Sciatic nerve (tissue), 2 donors: Measurements from ENCODE around the gene SLC36A4. TPM values are rescaled to one million over a fixed set of nuclear protein-coding genes. Genes with fewer than 3 reads are reported as not detected.
"Not testable (repeated sequence)": the region's sequence is repeated elsewhere in the genome, so short reads cannot be mapped to it uniquely, and the experiment has no call there.

ENCODE experiments used
- ATAC-seq: fragments of 200-7000 bp; cut with Tn5 transposase; one replicate; pipeline ENCODE4 v1.9.1; 2020; ENCODE audit warnings: mild to moderate bottlenecking, moderate library complexity
- DNase-seq: peaks from one replicate; pipeline ENCODE4 v3.0.0-alpha.2; 2020; ENCODE audit warnings: low spot score
- intact Hi-C: fragments of 100-400 bp; cut with DNase I; formaldehyde crosslinking; loops from one replicate; pipeline ENCODE4 v1.14.2; 2022
- total RNA-seq: library from RNA; stranded (reverse); fragmentation: NEBNext Ultra II Directional; extraction: Animal tissue kit (Norgen Biotek cat#: 25700); gene quantifications from one replicate; pipeline ENCODE4 v1.2.1, GENCODE V29; 2021
- donor health status: DM: no; HTN: no; CAD: no.
- donor health status: DM: no; HTN: no; CAD: no.

The SLC36A4 gene
- total RNA-seq: 16.1 TPM

DNA sequence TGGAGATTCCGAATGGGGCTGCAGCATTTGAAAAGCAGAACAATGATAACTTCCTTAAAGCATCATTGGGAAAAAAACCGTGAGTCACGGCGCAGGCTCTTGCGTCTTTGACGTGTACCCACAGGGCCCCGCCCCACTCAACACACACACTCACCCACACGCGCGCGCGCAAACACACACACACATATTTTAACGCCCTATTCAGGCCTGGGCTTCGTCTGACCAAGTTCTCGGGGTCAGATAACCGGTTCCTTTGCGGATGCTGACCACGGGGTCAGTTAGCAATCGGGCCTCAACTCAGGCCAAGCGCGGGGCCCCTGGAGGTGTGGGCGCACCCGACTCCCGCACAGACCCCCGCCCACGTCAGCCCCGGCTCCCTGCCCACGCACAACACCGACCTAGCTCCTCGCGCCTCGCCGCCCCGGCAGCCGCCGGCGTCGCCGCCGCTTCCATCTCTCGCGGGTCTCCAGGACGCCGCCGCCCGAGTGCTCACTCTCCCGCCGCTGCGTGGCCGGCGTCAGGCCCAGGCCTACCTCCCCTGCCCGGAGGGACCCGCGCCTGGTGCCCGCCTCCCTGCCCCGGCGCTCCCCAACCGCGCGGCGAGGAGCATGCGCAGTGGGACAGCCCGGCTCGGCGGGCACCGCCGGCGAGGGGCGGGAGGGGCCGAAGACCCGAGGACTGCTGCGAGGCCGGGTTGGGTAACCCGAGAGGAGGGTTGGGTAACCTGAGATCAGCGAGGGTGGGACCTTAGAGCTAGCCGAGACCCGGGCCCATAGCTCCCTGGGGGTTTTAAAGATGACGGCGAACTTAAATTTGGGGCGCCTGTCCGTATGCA lies at the start of gene SLC36A4:
TSS of gene SLC36A4 (minus strand) at position 612 of the 835 bp plus-strand sequence. CDS start at position 453, 159 bp downstream.
- intact Hi-C loops: no loop called here
- peak; percentile 93 for DNase-seq
- ATAC-seq: peak; percentile 98

DNA sequence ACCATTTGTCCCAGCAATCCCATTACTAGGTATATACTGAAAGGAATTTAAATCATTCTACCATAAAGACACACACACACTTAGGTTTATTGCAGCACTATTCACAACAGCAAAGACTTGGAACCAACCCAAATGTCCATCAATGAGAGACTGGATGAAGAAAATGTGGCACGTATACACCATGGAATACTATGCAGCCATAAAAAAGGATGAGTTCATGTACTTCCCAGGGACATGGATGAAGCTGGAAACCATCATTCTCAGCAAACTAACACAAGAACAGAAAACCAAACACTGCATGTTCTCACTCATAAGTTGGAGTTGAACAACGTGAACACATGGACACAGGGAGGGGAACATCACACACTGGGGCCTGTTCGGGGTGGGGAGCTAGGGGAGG lies 49.0 kb upstream of the SLC36A4 start:
- intact Hi-C loops: not testable (repeated sequence)

DNA sequence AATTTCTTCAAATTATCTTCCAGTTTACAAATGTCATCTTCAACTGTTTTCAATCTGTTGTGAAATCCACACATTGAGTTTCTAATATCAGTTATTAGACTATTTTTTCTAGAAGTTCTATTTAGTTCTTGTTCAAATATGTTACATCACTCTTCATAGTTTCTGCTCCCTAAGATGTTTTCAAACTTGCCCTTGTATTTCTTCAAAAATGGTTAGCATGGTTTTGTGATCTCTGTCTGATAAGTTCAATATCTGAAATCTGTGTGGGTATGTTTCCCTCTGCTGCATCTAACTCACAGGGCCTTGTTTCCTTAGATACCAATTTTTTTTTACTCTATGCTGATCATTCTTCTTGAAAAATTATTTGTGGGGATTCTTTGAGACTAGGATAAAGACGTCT lies 46.2 kb upstream of the SLC36A4 start:
- intact Hi-C loops: no loop called here
- no peak for ATAC-seq
- no peak for DNase-seq

More for the DNA sequence above, 49.0 kb upstream of the SLC36A4 start:
- DNase-seq, ATAC-seq: not testable (repeated sequence)

DNA sequence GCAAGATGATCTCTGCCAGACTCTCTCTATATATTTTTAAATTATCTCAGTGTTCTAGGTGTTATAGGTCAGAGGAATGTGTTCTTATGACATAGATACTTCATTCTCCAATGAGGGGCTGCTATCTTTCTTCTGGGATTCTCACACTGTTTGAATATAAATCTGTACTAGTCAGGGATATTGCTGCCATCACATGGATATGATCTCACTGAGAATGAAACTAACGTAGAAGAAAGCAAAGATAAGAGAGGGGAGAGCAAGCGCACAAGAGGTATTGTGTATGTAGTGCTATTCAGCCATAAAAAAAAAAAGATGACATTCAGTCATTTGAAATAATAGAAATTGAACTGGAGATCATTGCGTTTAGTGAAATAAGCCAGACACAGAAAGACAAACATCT lies 42.2 kb upstream of the SLC36A4 start:
- no peak for ATAC-seq
- intact Hi-C loops: loop anchor here (10.0 kb wide), 2 partner anchors 305 to 415 kb away; partner anchors contain the start of gene SMCO4

DNA sequence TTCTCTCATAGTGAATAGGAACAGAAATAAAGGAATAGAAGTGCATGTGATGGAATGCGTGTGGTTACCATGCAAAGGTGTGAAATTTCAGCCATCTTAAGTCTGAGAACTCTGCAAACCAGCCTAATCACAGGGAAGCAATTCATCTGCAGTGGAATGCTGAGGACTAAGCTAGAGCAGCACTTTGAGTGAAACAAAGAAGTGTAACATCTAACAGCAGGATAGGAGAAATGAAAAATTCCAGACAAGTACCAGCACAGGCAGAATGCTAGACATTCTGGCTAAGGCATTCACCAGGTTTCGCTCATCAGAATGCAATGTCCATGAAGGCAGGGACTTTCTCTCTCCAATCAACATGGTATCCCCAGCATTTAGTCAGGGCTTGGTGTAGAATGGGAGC lies 41.2 kb upstream of the SLC36A4 start:
- no peak for DNase-seq
- no peak for ATAC-seq
- intact Hi-C loops: loop anchor here (10.0 kb wide), 2 partner anchors 306 to 416 kb away; partner anchors contain the start of gene SMCO4

More for the DNA sequence above, 42.2 kb upstream of the SLC36A4 start:
- no peak for DNase-seq

DNA sequence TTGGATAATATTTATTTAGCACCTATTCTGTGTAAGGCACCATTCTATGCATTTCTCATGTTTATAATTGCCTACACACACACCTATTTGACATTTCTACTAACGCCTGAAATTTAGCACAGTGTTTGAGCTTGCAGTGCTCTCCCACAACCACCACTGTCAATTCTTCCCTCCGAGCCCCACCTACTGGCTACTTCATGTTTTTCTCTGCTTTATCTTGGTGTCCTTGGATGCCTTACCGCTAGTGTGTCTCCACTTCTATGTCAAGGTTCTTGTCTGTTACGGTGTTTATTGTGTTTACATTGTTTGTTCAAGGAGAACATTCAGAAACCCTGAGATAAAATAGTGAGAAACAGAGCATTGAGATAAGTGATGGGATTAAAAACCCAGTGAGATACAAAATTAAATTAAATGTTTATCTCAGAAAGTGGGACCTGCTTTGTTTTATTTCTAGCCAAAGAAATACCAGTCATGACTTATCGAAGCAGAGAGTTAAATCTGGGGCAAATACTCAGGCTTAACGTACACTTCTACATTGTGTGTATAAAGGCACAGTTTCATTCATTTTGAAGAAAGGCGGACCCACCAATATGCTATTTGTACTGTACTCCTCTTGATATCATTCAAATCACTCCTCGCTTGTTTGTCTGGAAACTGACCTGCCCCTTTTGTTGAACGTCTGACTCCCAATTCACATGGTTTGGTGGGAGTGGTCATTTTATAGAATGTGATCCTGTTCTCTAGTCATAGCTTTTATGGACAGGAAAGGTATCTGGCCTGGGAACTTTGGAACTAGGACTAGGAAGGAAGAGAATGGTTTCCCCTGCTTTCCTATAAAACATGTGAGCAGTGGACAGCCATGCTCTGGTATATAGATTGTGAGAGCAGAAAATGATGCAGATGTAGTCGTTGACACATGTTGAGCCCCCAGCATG lies 39.2 kb upstream of the SLC36A4 start:
- ATAC-seq (peak; percentile 51), DNase-seq (no peak)
- intact Hi-C loops: loop anchor here (10.0 kb wide), 2 partner anchors 308 to 418 kb away; partner anchors contain the start of gene SMCO4

DNA sequence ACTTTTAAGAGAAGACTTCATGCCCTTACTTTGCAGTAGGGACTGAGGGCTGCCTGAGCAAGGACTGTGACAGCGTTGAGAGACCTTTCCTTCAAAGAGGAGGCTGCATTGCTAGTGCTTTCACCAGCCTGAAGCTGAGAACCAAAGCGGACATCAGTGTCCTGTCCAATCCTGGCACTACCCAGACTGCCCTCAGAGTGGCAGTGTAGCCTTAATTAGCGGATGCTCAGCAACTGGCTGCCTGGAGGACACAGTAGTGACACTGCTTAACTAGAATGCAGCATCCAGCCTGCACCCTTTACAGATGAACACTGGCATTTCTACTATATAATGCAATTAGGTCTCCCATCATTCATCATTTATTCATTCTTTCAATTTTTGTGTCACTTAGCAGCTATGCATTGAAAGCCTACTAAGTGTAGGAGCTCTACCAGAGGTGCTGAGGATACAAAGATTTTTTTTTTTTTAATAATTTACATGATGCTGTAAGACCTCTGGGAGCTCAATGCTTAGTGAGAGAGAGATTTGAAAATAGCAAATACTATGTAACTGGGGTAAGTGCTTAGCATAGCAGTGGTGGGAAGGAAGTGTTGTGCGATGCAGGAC lies 36.9 kb upstream of the SLC36A4 start:
- DNase-seq (peak; percentile 83), ATAC-seq (peak; percentile 95)
- intact Hi-C loops: loop anchor here (10.0 kb wide), 2 partner anchors 310 to 420 kb away; partner anchors contain the start of gene SMCO4

DNA sequence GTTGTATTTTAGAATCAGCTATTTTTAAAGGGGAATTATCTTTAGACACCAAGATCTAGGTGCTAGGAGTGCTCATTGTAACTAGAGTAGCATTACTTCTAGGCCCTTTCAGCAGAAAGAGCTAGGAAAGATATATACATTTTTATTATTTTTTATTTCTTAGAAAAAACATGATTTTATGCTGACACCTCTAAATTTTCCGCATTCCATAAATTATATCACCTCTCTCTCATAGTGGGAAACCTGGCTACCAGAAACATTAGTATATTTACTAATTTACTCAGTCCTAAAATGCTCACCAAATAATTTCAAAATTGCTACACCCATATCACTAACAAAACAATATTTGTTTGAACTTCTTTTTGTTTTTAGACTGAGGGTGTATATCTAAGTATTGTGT lies 32.1 kb upstream of the SLC36A4 start:
- ATAC-seq: no peak
- DNase-seq: no peak
- intact Hi-C loops: loop anchor here (10.0 kb wide), 2 partner anchors 315 to 425 kb away; partner anchors contain the start of gene SMCO4

DNA sequence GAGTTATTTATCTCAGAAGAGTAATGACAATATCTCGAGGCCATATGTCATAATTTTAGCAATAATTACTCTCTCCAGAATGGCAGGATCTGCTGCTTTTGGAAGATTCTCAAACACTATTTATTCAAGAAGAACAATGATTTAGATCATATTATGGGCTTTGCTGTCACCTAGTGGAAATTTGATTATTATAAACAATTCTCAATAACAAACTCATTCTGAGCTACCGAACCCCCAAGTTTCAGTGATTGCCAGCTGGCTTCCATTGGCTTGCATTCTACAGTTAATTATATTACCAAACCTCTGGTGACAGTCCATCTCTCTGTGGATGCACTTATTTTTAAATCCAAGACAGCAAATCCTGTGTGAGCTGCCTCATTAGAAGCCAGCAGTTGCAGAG lies 27.9 kb upstream of the SLC36A4 start:
- DNase-seq: no peak
- intact Hi-C loops: no loop called here
- ATAC-seq: no peak

DNA sequence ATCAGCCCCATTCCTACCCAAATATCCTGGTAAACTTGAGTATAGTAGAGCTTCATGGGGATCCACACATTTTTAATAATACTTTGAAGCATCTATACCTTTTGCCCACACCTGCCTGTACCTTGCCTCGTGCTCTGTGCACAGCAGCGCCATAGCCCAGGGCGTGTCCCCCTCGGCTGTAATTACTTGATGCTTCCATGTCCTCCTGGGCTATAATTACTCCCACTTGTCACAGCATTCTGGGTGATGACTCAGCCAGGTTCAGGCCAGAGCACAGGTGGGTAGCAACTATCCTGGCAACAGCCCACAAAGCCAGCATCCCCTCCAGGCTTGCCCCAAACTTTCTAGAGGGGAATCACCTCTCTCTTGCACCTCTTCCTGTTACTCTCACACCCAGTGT lies 23.7 kb upstream of the SLC36A4 start:
- no peak for DNase-seq
- ATAC-seq: no peak
- intact Hi-C loops: loop anchor here (5.0 kb wide), 1 partner anchor 1171 kb away; no protein-coding TSS in a partner anchor

DNA sequence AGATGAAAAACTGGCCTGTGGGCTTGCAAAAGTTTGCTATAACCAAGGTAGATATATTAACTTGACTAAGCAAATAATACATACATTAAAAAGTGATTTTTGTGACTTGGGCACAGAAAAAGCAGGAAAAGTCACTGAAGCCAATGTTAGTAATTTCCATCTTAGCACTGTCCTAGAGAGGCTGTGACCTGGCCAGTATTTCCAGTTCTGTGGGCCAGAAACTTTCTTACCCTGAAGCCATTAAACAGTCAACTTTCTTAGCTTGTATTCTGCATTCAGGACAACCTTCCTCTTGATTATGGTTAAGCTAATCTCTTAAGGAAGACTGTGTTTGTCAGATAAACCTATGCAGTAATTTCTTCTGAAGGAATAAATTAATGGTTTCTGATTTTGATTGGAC lies 22.3 kb upstream of the SLC36A4 start:
- intact Hi-C loops: loop anchor here (5.0 kb wide), 1 partner anchor 1172 kb away; no protein-coding TSS in a partner anchor
- no peak for DNase-seq
- ATAC-seq: no peak

DNA sequence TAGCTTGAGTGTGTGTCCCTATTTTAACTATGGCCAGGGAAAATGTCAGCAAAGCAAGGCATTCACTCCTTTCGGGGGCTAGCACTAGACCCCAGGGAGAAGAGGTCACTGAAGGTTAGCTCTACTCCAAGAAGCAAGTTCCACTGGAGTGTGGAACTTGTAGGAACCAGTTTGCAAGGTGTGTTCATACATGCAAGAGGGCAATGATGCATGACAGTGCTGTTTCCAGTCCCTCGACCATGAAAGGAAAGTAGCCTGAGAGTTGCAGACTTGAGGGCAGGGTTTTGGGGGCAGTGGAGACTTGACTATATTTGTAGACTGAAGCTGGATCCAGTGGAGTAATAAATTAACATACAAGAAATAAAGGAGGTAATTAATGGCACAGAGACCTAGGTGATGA lies 21.6 kb upstream of the SLC36A4 start:
- DNase-seq: no peak
- intact Hi-C loops: no loop called here
- no peak for ATAC-seq

DNA sequence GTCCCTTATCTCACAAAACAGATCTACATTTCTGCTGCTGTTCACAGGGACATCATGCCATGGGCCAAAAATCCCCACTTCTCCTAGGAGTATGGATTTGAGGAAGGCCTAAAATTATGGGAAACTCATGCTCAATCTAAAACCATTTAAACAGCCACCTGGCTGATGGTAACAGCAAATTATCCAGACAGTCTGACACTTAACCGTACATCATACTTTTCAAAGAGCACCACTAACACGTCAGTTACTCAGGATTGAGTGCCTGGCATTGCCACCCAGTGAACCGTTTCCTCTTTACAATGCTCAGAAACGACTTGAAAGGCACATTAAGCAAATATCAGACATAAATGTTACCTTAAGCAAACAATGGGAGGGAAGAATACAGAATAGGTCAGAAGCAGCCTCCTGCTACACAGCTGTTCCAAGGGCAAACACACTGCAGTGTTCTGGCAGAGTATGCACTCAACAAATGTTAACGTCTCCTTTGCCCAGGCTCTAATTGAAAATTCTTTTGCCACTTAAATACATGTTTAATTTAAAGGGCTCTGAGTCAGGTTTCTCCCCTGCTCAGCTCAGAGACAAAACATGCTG lies 18.8 kb upstream of the SLC36A4 start:
- intact Hi-C loops: no loop called here
- ATAC-seq: no peak
- no peak for DNase-seq

DNA sequence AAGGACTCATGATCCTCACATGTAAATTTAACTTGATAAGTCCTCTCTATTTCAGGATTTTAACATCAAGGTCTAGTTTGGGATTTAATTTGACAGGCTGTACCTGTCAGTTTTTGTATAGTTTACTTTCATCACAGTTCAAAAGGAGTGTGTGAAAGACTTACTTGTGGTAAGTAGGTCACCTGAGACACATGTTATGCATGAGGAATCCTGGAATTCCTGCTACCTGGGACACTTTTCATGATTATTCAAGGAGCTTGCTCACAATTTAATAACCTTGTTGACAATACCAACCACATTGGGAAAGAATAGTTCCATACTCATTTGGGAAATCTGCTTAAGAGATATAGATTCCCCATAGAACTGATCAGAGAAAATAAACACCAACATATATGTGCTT lies 15.8 kb upstream of the SLC36A4 start:
- ATAC-seq: no peak
- no peak for DNase-seq
- intact Hi-C loops: no loop called here

DNA sequence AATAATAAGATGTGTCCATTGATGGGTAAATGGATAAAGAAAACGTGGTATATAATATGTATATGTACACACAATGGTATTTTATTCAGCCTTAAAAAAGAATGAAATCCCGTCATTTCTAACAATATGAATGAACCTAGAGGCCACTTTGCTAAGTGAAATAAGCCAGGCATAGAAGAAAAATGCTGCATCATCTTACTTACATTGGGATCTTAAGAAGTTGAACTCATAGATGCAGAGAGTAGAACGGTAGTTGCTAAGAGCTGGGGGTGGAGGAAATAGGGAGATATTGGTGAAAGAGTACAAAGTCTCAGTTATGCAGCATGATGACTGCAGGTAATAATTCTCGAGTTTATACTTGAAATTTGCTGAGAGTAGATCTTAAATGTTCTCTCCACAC lies 14.3 kb upstream of the SLC36A4 start:
- intact Hi-C loops: no loop called here
- no peak for ATAC-seq

DNA sequence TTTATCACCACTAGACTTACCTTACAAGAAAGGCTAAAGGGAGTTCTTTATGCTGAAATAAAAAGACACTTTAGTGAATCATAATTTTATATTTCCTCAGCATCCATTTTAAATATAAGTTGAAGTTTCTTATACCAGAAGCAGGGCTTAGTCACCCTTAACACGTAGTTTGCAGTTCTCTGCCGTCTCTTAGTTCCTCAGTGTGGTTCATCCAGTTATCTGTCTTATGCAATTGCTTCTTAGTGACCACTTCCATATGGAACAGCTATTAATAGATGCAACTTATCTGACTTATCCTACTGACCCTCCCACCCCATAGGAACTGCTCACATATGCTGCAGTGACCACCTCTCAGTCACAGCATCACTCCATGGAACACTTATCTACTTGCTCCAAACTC lies 11.7 kb upstream of the SLC36A4 start:
- ATAC-seq (no peak), DNase-seq (no peak)
- intact Hi-C loops: no loop called here

More for the DNA sequence above, 14.3 kb upstream of the SLC36A4 start:
- DNase-seq: no peak

DNA sequence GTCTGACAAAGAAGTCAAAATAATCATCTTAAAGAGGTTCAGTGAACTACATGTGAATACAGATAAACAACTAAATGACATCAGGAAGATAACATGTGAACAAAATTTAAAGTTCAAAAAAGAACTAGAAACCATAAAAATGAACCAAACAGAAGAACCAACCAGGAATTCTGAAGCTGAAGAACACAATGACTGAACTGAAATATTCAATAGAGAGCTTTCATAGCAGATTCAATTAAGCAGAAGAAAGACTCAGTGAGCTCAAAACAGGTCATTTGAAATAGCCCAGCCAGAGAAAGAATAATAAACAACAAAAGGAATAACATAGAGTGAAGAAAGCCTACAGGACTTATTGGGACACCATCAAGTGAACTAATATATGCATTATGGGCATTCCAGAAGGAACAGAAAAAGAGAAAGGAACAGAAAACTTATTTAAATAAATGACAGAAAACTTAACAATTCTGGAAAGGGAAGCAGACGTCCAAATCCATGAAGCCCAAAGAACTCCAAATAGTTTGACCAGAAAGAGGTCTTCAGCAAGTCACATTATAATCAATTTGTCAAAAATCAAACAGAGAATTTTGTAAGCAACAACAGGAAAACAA lies 11.0 kb upstream of the SLC36A4 start:
- intact Hi-C loops: no loop called here
- ATAC-seq: no peak

DNA sequence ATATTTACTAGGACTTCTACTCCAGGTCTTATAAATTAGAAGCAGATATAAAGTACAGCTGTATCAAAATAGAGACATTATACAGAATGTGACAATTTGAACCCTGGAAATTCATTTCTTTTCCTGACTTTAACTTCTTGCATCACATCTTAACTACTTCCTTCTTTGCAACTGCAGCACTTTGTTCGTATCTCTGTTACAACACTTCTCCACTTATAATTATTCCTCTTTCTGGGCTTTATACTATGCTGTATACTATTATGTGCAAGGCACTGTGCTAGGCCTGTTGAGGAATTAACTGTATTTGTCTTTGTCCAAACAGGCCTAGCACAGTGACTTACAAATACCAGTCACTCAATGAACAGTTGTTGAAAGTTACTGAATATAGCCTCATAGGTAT lies 1.8 kb upstream of the SLC36A4 start:
- DNase-seq: no peak
- intact Hi-C loops: no loop called here
- no peak for ATAC-seq

More for the DNA sequence above, 11.0 kb upstream of the SLC36A4 start:
- no peak for DNase-seq
